Adrenal gland (tissue), 12 donors: ENCODE data around the gene SSTR3. TPM values are rescaled to one million over a fixed set of nuclear protein-coding genes. Genes with fewer than 3 reads are reported as not detected.
"Not testable (repeated sequence)": the region's sequence is repeated elsewhere in the genome, so short reads cannot be mapped to it uniquely, and the experiment has no call there.

Experiments
- DNase-seq, 7 donors: peaks; one replicate each; pipeline ENCODE4 v3.0.0-alpha.2; 2019 to 2020
- H3K27ac ChIP-seq, 5 donors: fragments of 200-600 bp; sonication (generic) in 4 of 5; 1 replicate in 3 of 5; 2 replicates in 2 of 5; pipeline versions ENCODE4 v1.5.1 to v1.8.0; 2016 to 2020; ENCODE audit warnings: mild to moderate bottlenecking in 1 of 5
- H3K27me3 ChIP-seq: fragments of 200-600 bp; 2 replicates; pipeline ENCODE4 v1.8.0; 2021
- H3K36me3 ChIP-seq, 2 donors: fragments of 200-600 bp; replicated peaks in 1 of 2; 1 replicate in 1 of 2; 2 replicates in 1 of 2; pipeline versions ENCODE4 v1.5.1 to v1.8.0; 2018 to 2022
- H3K4me1 ChIP-seq, 2 donors: fragments of 200-600 bp; replicated peaks in 1 of 2; 1 replicate in 1 of 2; 2 replicates in 1 of 2; pipeline versions ENCODE4 v1.5.1 to v1.8.0; 2018 to 2021
- H3K4me3 ChIP-seq, 4 donors: fragments of 200-600 bp; sonication (generic) in 3 of 4; one replicate each; pipeline ENCODE4 v1.5.1; 2016 to 2018
- H3K9me3 ChIP-seq, 3 donors: fragments of 200-600 bp; sonication (generic) in 1 of 3; replicated peaks in 1 of 3; 1 replicate in 2 of 3; 2 replicates in 1 of 3; pipeline versions ENCODE4 v1.5.1 to v1.8.0; 2016 to 2021
- POLR2A ChIP-seq, 2 donors: fragments of 450-650 bp; IDR thresholded peaks; one replicate each; pipeline ENCODE4 v1.6.1; 2017; ENCODE audit warnings: antibody characterized with exemption in 2 of 2, mild to moderate bottlenecking in 2 of 2, moderate library complexity in 1 of 2
- WGBS, 4 donors: extraction: QIAGEN DNeasy Blood & Tissue Kit in 2 of 4; methylation state at CpG; one replicate each; pipeline versions ENCODE4 v1.1.5 to v1.1.7; 2013 to 2017; 5-methylcytosine and 5-hydroxymethylcytosine counted together
- intact Hi-C, 2 donors: fragments of 100-400 bp; cut with DNase I; formaldehyde crosslinking; loops; one replicate each; pipeline versions ENCODE4 v1.14.1 to v1.15.0; 2022 to 2023
- polyA plus RNA-seq, 3 donors: library from polyadenylated mRNA; stranded (reverse); fragments of 200-250 nt in 2 of 3; fragments of 350-450 nt in 1 of 3; fragmentation: Illumina TruSeq in 1 of 3; extraction: RNeasy Lipid Tissue Mini Kit (QIAGEN cat#74804) in 1 of 3; gene quantifications; one replicate each; pipeline ENCODE4 v1.2.3, GENCODE V29; 2013 to 2014
- total RNA-seq, 9 donors: library from RNA; depleted of rRNA in 4 of 9; stranded (reverse); fragments of >200 nt in 4 of 9; fragments of 120-200 nt in 1 of 9; fragmentation: NEBNext Ultra II Directional in 1 of 9; extraction: Animal tissue kit (Norgen Biotek cat#: 25700) in 1 of 9; gene quantifications; one replicate each; pipeline versions ENCODE4 v1.1.0 to v1.2.4, GENCODE V29; 2013 to 2023
- TF ChIP-seq, protein P1 (sequence below), 6 experiments: fragments of 450-650 bp in 4 of 6; fragments of 200-600 bp in 2 of 6; sonication (generic) in 1 of 6; IDR thresholded peaks; 1 replicate in 5 of 6; 2 replicates in 1 of 6; pipeline versions ENCODE4 v1.5.1 to v1.8.0; 2016 to 2021; ENCODE audit warnings: antibody characterized with exemption in 6 of 6, mild to moderate bottlenecking in 2 of 6, moderate library complexity in 1 of 6
- donor health status: healthy with polysubstance abuse.
- donor health status: Bipolar disorder and iron deficiency.
- donor health status: DM: yes; HTN: yes; CAD: no.
- donor health status: DM: no; HTN: no; CAD: no.
- donor health status: DM: no; HTN: no; CAD: no.
- donor health status: DM: yes; HTN: yes; CAD: no.

The SSTR3 gene
- total and polyA plus RNA-seq, 12 donors, result 0.28 to 2.0 (median 0.50) TPM; not detected in 1

GRCh38 chr22:37233751-37234631 is 21.7 kb upstream of the SSTR3 start:
- 39 to 55% (median 49%) methylated on average over 18 to 27 of the region's 27 CpGs for WGBS, 4 donors
- DNase-seq, result peak in 3 of 7 donors; percentile 33 to 51 (median 33)
- no peak for TF ChIP-seq POLR2A (IDR thresholded peaks at IDR 0.05)
- TF ChIP-seq, protein P1, sequence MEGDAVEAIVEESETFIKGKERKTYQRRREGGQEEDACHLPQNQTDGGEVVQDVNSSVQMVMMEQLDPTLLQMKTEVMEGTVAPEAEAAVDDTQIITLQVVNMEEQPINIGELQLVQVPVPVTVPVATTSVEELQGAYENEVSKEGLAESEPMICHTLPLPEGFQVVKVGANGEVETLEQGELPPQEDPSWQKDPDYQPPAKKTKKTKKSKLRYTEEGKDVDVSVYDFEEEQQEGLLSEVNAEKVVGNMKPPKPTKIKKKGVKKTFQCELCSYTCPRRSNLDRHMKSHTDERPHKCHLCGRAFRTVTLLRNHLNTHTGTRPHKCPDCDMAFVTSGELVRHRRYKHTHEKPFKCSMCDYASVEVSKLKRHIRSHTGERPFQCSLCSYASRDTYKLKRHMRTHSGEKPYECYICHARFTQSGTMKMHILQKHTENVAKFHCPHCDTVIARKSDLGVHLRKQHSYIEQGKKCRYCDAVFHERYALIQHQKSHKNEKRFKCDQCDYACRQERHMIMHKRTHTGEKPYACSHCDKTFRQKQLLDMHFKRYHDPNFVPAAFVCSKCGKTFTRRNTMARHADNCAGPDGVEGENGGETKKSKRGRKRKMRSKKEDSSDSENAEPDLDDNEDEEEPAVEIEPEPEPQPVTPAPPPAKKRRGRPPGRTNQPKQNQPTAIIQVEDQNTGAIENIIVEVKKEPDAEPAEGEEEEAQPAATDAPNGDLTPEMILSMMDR (IDR thresholded peaks at IDR 0.05), result no peak

DNA sequence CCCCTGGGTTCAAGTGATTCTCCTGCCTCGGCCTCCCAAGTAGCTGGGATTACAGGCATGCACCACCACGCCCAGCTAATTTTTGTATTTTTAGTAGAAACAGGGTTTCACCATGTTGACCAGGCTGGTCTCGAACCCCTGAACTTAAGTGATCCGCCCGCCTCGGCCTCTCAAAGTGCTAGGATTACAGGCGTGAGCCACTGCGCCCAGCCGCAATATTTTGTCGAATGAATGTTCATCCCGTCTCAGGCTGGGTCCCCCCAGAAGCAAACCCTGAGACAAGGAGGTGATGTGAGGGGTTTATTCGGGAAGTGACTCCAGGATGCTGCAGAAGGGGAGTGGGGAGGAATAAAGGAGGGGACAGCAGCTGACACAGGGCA is 21.1 kb upstream of the SSTR3 start:
- DNase-seq, H3K4me3 ChIP-seq, H3K27me3 ChIP-seq, H3K27ac ChIP-seq, intact Hi-C loops, H3K9me3 ChIP-seq, H3K36me3 ChIP-seq: not testable (repeated sequence)
- 88 to 93% (median 89%) methylated on average over 12 of the region's 12 CpGs for WGBS, 4 donors
- peaks cover 14 to 27% of the 10 kb centered on the region in 2 donors for H3K4me1 ChIP-seq

More at GRCh38 chr22:37233751-37234631, 21.7 kb upstream of the SSTR3 start:
- no peaks in the 10 kb centered on the region for H3K27me3 ChIP-seq
- H3K36me3 ChIP-seq, result no peaks in the 10 kb centered on the region
- peaks cover 13 to 23% of the 10 kb centered on the region in 2 donors for H3K4me1 ChIP-seq
- no peak overlapping the region for H3K27ac ChIP-seq
- intact Hi-C loops, result no loop called here
- no peaks in the 10 kb centered on the region for H3K9me3 ChIP-seq
- H3K4me3 ChIP-seq, result no peak overlapping the region

DNA sequence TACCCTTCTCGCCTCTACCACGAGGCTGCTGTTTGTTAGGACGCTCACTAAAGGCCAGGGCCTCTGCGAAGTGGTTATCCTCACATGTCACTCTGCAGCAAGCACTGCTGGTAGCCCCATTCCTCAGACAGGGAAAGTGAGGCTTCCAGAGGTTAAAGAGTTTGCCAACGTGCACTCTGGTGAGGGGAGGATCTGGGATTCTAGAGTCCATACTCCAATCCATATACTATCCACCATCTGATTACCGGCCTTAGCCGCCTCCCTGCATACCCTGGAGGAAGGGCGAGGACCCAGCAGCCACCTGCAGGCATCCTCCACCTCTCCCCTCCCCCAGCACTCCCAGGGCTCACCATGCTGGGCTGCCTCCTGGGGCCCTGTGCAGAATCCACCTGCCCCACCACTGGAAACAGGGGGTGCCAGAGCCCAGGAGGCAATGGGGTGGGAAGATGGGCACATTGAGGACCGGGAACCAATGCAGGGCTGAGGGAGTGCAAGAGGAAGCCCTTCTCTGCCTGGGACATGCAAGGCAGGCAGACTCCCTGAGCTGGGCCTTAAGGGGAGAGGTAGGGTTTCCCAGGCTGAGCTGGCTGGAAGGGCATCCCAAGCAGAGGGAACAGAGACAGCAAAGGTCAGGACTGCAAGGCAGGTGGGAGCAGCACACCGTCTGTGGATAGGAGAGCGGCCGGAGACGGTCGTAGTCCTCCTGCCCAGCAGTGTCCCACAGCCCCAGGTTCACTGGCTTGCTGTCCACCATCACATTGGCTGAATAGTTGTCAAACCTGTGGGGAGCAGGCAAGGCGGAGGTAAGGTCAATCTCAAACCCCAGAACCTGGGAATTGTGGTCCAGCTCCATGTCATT is 20.1 kb upstream of the SSTR3 start:
- no peaks in the 10 kb centered on the region for H3K9me3 ChIP-seq
- no peaks in the 10 kb centered on the region for H3K27me3 ChIP-seq
- no peak overlapping the region for H3K4me3 ChIP-seq
- no peak for TF ChIP-seq POLR2A (IDR thresholded peaks at IDR 0.05)
- TF ChIP-seq, protein P1 (IDR thresholded peaks at IDR 0.05), result no peak
- peaks cover 14 to 27% of the 10 kb centered on the region in 2 donors for H3K4me1 ChIP-seq
- H3K27ac ChIP-seq, result no peak overlapping the region
- 90 to 93% (median 92%) methylated on average over 5 to 15 of the region's 15 CpGs for WGBS, 4 donors
- intact Hi-C loops, result no loop called here
- no peak for DNase-seq
- no peaks in the 10 kb centered on the region for H3K36me3 ChIP-seq

- Histone ChIP-seq H3K27ac (no peak overlapping the region), H3K4me1 (peaks cover 14 to 27% of the 10 kb centered on the region in 2 donors), H3K4me3 (no peak overlapping the region), H3K27me3 (no peaks in the 10 kb centered on the region), H3K36me3 (no peaks in the 10 kb centered on the region), H3K9me3 (no peaks in the 10 kb centered on the region)
- no peak for DNase-seq
- TF ChIP-seq POLR2A (IDR thresholded peaks at IDR 0.05), result no peak
- TF ChIP-seq, protein P1 (IDR thresholded peaks at IDR 0.05), result no peak
- 79 to 86% (median 83%) methylated on average over 21 of the region's 21 CpGs for WGBS, 4 donors
- intact Hi-C loops, result no loop called here
Observed at GRCh38 chr22:37231406-37232139, 19.3 kb upstream of the SSTR3 start.
